Raji (cell line): ENCODE measurements around the gene TAF13.
A peak's percentile ranks its signal among the peaks of the same experiment; 100 is the strongest.

Experiments used
- POLR2A ChIP-seq: IDR thresholded peaks from 2 replicates; pipeline ENCODE4 v1.6.1; 2011; ENCODE audit warnings: low read depth, low read length, control low read depth; ENCODE audit not compliant: insufficient read depth

The TAF13 gene

DNA sequence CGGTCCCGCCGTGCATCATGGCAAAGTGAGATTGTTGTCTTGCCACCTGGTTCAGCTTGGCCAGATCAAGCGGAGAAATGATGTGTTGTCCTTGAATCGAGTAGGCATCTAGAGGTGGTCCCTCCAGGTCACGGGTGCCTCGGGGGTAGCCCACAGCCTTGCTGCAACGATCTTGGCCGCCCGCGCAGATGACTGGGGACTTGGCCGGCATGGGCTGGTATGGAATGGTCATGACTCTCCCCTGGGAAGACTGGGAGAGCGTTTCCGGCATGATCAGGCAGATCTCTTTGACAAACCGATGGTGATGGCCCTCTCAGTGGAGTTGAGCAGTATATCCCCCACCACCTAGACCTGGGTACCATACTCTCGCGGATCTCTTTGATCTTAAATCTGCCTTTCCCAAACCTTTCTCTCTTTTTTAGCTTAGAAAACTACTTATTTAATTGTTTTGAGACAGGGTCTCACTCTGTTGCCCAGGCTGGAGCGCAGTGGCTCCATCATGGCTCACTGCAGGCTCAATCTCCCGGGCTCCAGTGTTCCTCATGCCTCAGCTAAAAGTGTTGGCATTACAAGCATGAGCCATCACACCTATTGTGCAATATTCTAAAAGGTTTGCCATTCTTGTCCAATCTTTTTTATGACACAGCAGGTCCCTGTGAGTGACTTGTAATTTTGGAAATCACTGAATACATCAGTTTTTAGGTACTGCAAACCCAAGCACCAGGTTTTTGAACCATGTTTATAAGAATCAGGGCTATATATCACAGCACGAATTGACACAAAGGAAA, 28.8 kb upstream of the TAF13 start:
- peak; percentile 60 for TF ChIP-seq POLR2A

DNA sequence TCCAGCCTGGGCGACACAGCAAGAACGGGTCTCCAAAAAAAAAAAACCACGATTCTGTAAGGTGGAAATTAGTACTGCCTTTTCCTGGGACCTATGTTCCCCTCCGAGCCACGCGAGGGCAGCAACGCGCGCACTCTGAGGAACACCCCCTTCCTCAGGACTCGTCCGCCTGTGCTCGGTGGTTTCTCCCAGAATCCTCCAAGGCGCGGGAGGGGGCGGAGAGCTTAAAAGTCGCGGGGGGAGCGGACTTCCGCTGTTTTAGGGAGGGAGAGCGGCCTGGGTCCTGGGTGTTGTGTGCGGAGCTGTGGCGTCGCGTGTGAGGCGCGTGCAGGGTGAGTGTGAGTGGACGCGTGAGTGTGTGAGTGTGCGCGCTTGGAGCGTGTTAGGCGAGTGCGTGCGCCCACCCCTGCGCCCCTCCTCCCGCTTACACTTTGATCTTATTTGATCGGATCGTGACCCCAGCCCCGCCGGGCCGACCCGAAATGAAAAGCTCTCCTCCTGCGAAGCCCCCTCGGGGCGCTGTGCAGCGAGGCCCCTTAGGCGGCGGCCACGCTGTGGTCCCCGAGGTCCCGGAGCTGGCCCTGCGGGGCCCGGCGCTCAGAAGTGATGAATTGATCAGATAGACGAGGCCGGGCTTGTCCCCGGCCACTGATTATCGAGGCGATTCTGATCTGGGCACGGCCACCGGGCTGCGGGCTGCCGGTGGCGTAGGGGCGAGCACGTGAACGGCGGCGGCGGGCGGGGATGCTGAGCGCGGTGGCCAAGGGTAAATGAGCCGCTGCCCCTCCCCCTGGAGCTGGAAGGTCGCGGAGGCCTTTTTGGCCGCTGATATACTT, 24.4 kb upstream of the TAF13 start:
- peak; percentile 100 for TF ChIP-seq POLR2A

DNA sequence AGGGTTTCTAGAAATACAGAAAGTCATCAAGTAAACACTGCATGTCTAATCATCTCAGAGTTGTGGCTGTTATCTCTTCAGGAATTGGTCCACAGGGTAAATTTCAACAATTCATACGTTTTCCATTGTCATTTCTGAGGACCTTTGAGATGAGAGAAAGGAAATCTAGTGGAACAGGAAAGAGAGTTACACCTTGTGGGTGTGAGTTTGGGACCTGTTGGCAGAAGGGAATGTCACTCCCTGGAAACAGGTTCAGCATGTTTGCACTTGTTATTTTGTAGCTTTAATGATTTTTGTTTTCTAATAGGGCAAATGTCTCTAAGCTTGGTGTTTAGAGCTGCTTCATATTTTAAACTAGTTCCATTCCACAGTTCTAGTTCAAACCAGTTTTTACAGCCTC, 20.3 kb upstream of the TAF13 start:
- TF ChIP-seq POLR2A = no peak

DNA sequence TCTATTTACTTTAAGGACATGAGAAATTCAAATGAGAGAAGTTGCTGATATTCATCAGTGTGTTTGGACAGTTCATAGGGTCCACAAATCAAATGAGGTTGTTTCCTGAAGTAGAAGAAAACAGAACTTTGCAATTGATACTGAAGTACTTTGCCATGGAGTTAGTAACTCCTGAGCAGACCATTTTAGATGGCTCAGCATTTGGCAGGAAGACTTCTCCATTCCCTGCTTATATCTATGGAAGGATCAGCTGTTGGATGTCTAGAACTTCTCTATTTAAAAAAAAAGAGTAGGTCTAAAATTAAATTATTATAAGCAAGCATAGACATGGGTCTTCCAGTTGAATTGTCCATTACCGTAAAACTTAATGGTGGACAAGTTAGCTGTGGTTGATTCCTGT, 19.8 kb upstream of the TAF13 start:
- no peak for TF ChIP-seq POLR2A

DNA sequence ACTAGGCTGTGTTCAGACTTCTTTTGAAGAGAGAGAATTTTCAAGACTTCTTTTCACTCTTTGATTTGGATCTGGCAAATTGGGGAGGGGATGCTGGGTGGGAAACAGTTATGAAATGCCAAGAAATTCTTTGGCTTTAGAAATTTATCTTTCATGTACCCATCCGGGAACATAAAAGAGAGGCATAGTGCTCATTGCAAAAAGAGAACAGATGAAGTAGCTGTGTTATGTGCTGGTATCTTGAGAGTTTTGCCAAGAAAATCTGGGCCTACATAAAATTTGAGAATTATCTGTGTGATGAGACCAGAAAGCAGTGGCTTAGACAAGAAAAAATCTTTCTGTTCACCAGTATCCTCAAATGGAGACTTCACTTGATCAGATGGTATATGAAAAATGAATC, 19.1 kb upstream of the TAF13 start:
- TF ChIP-seq POLR2A = no peak

DNA sequence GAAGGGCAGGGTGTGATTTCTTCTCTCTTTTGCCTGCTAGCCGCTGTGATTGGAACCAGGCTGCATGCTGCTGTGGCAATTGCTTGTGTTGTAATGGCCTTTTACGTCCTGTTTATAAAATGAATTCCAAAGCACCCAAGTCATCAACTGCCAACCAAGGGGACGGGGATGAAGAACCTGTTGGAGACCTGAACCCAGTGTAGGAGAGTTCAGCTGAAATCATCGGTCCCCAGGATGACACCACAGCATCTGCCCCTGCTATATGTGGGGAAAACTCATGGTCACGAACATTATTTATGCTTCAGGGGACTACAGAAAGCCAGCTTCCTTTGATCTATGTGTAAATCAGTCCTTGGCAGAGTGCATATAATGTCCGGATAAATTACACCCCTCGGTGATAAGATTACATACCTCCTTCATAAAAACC, 18.6 kb upstream of the TAF13 start:
- TF ChIP-seq POLR2A = no peak

DNA sequence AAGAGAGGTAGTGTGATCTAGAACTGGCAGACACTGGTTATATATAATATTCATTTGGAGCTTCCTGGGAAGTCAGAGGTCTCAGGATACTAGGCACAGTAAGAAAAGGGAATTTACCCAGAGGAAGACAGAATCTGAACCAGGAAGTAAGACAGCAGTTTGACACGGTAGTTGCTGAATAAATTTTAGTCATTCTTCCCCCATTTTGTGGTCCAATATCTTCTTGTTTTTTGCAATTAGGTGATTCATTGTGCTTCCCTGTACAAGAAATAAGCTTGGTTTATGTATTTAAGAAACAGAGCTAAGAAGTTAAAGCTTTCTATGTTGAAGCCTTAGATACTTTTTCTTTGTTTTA, 16.0 kb upstream of the TAF13 start:
- TF ChIP-seq POLR2A = no peak

DNA sequence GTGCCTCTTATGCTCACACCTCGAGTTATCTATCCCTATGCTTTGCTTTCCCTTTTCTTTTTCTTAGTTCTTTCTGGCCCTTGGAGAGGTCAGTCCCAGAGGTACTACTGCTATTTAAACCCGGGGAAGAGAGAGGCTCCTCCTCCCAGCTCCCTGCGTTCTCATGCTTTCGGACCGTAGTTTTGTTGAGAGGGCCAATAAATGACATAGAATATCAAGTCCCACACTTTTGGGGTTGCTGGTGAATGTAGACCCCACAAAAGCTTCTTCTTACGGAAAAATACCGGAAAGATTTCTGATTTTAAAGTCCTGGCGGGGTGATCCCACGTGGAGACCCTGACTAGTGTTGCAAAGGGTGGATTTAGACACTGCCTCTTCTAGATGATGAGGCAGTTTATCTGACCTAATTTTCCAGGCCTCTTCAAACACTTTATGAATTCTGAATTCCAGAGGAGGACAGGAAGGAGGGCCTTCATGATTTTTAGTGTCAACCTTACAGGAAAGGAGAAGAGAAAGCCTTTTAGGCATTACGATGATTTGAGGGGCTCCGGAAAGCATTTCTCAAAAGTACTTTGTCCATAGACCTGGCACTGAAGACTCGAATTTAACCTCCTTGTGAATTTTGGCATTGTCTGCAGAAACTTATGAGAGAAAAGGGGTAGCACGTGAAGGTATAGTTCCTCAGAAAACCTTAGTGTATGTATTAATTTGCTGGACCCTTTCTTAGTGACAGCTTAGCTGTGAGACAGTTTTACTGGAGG, 15.5 kb upstream of the TAF13 start:
- TF ChIP-seq POLR2A = no peak

DNA sequence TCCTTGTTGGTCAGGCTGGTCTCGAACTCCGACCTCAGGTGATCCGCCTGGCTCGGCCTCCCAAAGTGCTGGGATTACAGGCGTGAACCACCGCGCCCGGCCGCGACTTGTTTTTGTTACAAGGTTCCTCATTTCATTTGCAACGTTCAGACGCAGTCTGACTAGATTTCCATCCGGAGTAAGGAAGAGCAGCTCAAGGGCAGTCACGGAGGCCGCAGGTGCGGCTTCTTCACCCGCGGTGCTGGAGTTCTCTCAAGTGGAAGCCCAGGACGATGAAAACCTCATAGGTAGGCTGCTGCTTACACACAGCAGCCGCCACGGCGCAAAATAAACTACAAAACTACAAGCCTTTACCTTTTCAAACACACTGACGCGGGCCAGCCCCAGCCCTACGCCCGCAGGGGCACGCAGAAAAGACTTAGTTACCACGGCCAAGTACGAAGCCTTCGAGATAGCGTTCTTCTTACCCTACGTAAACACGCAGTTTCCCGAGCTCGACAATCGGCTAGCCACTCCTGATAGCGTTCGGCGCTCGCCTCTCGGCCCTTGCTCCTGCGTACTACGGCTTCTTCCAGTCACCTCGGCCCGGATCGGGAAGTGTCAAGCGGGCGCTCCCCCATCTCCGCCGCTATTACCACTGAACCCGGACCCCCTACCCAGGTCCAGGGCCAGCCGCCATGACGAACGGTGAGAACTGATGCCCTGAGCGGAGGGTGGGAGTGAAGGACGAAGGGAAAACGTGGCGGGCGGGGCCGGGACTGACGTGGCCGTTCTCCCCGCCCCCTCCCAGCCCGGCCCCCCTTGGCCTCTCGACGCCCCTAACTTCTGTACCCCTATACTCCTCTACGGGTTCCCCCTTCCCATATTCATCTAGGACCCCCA, 14.6 kb upstream of the TAF13 start, which contains the start of gene TMEM167B:
TMEM167B (plus strand) TSS at position 569 of the 882 bp plus-strand sequence; CDS start at position 678, 109 bp downstream.
- peak; percentile 67 for TF ChIP-seq POLR2A

DNA sequence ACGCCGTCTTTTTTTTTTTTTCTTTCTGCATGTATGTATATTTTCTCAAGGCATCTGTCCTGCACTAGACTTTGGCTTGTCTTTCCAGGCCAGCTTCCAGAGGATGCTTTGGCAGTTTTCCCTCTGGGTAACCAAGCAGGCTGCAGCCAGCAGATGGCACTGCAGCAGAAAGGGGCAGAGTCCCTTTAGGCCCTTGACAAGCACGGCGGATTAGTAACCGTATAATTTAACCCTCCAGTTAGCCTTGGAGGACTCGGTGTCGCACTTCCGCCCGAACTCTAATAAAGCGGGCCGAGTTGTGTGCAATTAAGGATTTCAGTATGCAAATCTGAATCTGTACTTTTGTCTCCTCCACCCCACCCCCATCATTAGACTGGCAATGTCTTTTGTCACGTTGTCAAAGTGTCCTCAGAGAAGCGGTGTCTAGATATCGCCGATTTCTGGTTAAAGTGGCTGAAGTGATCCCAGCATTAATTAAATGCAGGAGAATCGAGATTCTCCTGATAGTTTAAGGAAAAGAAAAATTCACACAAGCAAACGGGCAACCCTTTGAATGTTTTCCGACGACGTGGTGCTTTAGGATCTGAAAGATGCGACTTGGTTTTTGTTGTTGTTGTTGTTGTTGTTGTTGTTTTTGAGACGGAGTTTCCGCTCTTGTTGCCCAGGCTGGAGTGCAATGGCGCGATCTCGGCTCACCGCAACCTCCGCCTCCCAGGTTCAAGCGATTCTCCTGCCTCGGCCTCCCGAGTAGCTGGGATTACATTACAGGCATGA, 13.6 kb upstream of the TAF13 start:
- TF ChIP-seq POLR2A = no peak

DNA sequence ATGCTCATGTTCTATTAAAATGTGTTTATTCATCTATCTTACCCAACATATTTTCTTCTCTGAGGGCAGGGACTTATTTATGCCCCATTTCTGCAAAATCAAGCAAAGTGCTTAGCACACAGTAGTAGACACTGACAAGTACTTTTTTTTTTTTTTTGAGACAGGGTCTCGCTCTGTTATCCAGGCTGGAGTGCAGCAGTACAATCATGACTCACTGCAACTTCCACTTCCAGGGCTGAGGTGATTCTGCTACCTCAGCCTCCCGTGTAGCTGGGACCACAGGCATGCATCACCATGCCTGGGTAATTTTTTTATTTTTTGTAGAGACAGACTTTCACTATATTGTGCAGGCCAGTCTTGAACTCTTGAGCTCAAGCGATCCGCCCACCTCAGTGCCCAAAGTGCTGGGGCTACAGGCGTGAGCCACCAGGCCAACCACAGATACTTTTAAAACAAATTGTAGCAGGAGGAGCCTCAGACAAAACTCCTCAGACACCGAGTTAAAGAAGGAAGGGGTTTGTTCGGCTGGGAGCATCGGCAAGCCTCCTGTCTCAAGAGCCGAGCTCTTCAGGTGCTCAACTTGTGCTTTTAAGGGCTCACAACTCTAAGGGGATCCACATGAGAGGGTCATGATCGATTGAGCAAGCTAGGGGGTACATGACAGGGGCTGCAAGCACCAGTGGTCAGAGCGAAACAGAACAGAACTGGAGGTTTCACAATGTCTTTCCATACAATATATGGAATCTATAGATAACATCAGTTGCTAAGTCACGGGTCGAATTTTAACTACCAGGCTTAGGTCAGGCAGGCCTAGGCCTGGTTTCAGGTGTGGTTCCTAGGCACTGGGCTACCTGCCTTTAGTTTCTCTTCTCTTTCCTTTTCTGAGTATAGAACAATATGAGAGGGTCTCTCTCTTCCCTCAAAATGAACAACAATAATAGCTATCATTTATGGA, 9.0 kb upstream of the TAF13 start:
- no peak for TF ChIP-seq POLR2A

DNA sequence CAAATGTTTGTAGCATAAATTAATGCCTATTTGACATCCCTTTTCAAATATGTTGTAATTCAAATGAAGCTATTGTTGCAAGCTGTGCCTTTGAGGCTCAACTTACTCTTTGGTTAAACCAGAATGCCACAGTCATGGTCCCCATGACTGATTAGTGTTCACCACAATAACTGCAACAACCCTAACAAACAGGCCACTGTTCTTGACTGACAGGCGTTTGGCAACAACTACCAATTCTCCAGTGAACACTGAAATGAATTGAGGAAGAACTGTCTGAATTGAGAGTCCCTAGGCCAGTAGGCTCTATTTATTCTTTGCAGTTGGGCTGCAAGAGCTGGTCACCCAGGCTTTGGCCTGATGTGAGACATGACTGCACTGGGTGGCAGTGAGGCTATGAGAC, 8.1 kb upstream of the TAF13 start:
- no peak for TF ChIP-seq POLR2A

DNA sequence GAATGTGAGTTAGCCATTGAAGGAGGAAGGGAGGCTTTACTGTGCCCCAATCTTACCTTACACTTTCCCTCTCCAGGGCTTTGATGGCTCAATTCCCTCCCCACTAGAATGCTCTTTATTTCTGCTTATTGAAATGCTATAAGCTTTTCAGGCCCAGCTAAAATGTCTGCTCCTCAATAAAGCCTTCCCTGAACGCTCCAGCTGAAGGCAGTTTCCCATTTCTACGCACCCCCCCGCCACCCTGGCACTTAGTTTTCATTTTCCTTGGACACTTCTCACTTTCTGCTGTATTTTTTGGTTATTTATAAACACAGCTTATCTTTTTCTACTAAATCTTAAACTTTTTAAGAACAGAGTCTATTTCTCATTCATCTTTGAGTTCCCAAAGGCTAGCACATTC, 7.7 kb upstream of the TAF13 start:
- no peak for TF ChIP-seq POLR2A
